ENCODE measurements around the gene GPR146. TPM values are rescaled to one million over a fixed set of nuclear protein-coding genes. Genes with fewer than 3 reads are reported as not detected.

Gene GPR146
- total and polyA plus RNA-seq, 2 of the 8 experiments (the other 6 are each of a cell fraction or from before 2014, with no cell fraction given), result 1.8 to 2.7 TPM

- TF ChIP-seq EZH2 (IDR thresholded peaks at IDR 0.05; ENCODE audit: low read depth, low read length, severe bottlenecking), result no peak
- no peak for TF ChIP-seq RXRA (IDR thresholded peaks at IDR 0.05; ENCODE audit: insufficient read depth, low read depth, low read length)
These were observed 4.8 kb downstream of the GPR146 start (continued) for GRCh38 chr7:1049006-1049741.

Measured in H1 (cell line).